Right forelimb (tissue), 1 donor: ENCODE measurements around the gene EZR.
A peak's percentile ranks its signal among the peaks of the same experiment; 100 is the strongest.

ENCODE experiments used
- DNase-seq: peaks from one replicate; pipeline ENCODE4 v3.0.0-alpha.2; 2018

Gene EZR

GRCh38 chr6:158772851-158773371 is 46.3 kb downstream of the EZR start:
- no peak for DNase-seq

- DNase-seq, result no peak
Observed at GRCh38 chr6:158772172-158772571, 47.0 kb downstream of the EZR start.

DNA sequence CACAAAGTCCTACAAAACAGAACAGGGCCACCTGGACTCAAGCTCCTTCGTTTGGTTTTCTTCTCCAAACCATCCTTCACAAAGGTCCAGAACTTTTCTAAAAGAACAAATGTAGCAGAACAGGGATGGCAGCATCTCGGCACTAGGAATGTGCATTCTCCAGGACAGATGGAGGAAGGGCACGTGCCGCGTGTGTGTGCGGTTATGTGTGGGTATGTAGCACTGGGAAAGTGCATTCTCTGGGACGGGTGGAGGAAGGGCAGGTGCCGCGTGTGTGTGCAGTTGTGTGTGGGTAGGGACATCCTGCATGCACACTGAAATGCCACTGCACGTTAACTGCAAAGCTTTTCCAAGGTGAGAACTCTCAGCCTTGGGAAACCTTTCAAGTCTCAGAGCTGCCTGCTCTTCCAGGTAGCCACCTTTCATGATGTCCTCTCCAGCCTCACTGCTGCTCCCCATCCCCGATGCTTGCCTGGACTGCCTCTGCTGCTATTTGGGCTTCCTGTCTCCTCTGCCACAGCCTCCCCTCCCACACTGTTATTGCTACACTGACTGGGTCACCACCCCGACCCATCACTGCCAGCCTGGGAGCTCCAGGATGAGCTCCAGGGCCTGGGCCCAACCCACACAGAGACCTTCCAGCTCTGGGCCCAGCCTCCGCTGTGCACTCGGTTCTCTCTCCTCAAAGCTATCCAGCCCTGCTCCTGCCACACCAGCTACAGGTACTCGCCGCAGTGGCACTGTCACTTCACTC is 47.6 kb downstream of the EZR start:
- no peak for DNase-seq

- DNase-seq, result no peak
Observed at GRCh38 chr6:158770533-158771330, 48.4 kb downstream of the EZR start.

DNA sequence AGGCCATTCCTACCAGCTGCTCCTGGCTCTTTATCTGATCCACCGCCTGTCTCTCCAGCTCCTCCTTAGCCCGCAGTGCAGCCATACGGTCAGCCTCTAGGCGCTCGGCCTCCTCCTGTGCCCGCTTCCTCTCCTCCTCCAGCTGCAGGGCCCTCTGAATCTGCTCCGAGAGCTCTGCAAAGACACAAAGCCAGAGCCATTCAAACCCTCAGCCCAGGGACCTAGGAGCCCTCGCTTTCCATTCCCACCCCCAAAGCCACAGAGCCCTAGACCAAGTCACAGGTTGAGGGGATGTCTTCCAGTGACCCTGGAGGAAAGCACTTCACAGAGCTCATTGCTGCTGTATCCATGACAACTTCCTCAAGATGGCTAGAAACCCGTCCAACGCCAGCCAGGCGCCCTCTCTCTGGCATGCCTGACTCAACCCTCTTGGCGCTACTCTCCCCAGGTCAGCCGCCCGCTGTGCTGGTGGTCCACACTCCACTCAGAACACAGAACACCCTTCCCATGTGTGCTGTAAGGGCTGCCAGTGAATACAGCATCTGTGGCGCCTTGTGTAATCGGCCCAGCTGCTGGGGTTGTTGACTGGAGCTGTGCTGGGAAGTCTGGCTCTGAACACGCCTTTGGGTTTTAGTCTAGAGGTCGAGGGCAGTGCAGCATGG is 49.3 kb downstream of the EZR start:
- no peak for DNase-seq

DNA sequence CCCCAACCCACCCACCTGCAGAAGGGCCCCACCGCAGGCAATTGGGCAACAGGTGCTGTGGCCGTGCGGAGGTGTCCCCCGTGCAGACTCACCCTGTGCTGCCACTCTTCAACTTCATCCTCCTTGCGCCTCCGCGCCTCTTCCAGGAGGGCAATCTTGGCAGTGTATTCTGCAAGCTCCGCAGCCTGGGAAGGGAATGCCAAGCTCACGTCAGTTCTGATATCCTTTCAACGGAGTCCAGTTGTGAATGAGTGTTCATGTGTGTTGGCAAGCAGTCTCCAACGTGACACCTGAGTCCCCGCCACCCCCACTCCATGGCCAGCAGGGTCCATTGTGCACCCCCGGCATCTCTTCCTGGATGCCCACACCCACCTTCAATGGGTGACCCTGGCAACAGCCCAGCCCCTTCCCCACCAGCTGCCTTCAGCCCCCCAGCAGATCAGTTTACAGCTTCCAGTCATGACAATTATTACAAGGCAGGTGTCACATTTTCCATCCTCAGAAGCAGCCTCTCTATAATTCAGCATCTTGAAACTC is 49.9 kb downstream of the EZR start:
- no peak for DNase-seq

GRCh38 chr6:158768436-158768835 is 50.7 kb downstream of the EZR start:
- DNase-seq, result no peak

DNA sequence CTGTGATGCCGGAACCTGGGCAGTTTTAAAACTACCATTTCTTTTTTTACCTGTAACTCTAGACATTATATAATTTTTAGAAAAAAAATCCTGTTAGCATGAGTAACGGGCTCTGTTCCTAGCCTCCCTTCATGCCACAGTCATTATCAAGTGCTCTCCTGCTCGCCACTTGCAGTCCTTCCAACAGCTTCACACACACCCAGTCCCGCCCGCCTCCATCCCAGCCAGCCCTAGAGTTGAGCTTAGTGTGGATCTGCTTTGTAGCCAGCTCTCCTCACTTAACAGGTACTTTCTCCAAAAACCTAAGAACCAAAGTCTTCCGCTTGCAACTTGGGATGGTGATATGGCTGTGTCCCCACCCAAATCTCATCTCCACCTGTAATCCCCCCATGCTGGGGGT is 51.5 kb downstream of the EZR start:
- DNase-seq, result no peak

GRCh38 chr6:158766621-158767455 is 52.3 kb downstream of the EZR start:
- DNase-seq, result no peak

DNA sequence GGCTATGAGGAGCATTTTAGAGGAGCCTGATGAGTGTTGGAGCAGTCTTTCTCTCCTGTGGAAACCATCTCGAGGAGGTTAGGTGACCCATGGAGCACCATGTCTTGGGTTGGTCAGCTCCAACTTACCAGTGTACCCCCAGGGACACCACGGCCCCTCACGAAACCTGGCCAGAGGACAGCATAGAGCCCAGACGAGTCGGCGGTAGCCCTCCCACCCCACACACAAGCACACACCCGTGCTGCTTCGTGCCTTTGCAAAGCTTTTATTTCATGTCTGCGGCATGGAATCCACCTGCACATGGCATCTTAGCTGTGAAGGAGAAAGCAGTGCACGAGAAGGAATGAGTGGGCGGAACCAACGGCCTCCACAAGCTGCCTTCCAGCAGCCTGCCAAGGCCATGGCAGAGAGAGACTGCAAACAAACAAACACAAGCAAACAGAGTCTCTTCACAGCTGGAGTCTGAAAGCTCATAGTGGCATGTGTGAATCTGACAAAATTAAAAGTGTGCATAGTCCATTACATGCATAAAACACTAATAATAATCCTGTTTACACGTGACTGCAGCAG is 53.6 kb downstream of the EZR start:
- DNase-seq, result no peak

- no peak for DNase-seq
Observed at GRCh38 chr6:158764926-158765325, 54.2 kb downstream of the EZR start.

- DNase-seq, result no peak
Observed at GRCh38 chr6:158764183-158764849, 54.9 kb downstream of the EZR start.

- no peak for DNase-seq
Observed at GRCh38 chr6:158763434-158764182, 55.6 kb downstream of the EZR start.

DNA sequence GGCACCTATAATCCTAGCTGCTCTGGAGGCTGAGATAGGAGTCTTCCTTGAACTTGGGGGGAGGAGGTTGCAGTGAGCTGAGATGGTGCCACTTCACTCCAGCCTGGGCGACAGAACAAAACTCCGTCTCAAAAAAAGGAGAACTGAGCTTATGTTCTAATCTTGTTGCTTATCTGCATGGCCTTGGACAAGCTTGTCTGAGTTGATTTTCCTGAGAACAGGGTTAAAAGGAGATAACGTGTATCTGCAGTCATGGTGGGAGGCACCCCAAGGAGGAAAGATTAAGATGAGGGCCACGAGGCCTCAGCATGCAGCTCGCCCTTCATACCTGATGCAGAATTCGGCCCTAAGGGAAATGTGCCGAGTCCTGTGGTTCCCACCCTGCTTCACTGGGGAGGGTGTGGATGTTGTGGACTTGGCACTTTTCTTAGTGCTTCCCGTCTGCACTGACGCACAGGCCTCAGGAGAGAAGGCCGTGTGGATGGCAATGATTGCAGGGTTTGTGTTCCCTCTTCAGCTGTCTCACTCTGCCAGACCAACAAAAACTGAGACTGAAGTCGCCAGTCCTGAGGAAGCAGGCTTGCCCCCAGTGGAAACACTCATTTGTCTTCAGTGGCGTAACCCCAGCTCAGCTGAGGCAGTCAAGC is 56.3 kb downstream of the EZR start:
- no peak for DNase-seq

DNA sequence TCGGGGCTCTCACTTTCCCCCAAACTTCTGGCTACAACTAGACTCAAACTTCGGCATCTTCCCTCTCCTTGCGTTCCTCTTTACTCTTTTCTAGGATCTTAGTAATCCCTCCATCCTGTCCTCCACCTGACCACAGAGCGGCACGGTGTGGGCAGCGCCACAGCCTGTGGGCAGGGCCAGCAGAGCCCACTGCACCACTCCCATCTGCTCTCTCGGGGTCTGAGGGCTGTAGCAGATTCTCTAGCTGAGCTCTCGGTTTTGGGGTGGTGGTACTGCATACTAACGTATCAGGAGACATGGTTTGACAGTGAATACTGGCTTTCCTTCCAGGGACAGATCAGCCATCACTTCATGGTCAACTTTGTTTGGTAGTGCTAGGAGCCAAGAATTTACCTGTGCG is 57.4 kb downstream of the EZR start:
- no peak for DNase-seq

GRCh38 chr6:158760618-158761250 is 58.4 kb downstream of the EZR start:
- DNase-seq, result no peak

DNA sequence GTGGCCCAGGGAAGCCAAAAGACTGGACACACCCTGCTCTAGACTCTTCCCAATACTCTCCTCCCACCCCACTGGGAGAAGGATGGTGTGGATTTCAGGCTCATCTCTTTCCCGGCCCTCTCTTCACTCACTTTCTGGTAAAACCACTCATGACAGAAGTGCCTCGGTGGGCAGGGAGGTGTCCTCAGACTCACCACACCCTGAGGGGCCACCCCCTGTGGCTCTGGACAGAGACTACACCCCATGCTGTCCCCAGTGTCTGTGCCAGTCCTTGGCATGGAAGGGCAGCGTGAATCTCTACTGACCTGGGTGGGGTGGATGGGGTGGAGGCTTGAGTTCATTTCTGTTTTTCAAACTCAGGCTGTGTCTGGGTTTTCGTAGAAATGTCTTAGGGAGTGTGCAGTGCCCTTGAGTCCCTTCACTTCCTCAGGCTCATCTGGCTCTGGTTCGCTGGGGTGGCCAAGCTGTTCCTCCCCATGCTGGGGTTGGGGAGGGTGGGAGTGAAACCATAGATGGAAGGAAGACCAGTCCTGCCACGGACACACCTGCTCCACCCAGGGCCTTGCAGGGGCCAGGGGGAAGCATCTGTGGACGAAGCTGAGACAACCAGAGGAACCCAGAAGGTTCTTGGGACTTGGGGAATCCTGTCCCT is 59.1 kb downstream of the EZR start:
- DNase-seq, result no peak

DNA sequence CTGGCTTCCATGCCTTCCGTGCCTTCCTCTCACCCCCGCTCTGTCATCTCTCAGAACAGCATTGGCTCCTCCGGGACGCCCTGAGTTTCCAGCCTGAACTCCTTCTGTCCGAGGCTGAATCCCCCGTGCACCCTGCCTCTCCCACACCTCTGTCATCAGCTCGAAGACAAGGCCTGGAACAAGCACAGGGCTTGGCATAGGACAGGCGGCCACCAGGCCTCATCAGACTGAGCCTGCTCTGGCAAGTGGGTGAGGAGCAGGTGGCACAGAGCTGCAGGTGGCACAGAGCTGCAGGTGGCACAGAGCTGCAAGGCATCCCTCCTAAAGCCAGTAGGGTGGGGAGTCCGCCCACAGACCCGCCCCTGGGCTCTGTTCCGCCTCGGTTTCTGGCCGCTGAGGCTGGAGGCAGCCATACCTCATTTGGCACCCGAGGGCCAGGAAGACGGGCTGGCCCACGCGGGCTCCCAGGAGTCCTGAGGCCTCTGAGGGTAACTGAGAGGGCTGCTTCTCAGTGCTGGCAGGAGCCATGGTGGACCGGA is 60.2 kb downstream of the EZR start:
- no peak for DNase-seq

- peak; percentile 75 for DNase-seq
Observed at GRCh38 chr6:158758451-158758860, 60.7 kb downstream of the EZR start.
